Brain microvascular endothelial cell (primary cell): ENCODE results near the gene PIGV.
A peak's percentile ranks its signal among the peaks of the same experiment; 100 is the strongest.

ENCODE experiments used
- DNase-seq: peaks from one replicate; pipeline ENCODE4 v3.0.0-alpha.2; 2020
- H3K27ac ChIP-seq: fragments of 250-450 bp; sonication (Bioruptor Pico); 2 replicates; pipeline ENCODE4 v1.5.1; 2020; ENCODE audit warnings: mild to moderate bottlenecking, moderate library complexity
- H3K27me3 ChIP-seq: fragments of 250-450 bp; sonication (Bioruptor Pico); replicated peaks from 2 replicates; pipeline ENCODE4 v1.5.1; 2020; ENCODE audit warnings: mild to moderate bottlenecking
- H3K36me3 ChIP-seq: fragments of 250-450 bp; sonication (Bioruptor Pico); replicated peaks from 2 replicates; pipeline ENCODE4 v1.5.1; 2020; ENCODE audit warnings: mild to moderate bottlenecking
- H3K4me3 ChIP-seq: 2 replicates; pipeline ENCODE4 v1.5.1; 2011; ENCODE audit warnings: low read depth, mild to moderate bottlenecking, control low read depth, low read length, moderate library complexity
- CTCF ChIP-seq: IDR thresholded peaks from 2 replicates; pipeline ENCODE4 v1.5.1; 2011; ENCODE audit warnings: low read depth, mild to moderate bottlenecking, moderate library complexity, low read length, control low read depth, inconsistent platforms; ENCODE audit errors: missing control alignments
- in situ Hi-C: cut with HindIII; loops from 2 replicates; pipeline ENCODE4 v1.10.0; 2017; ENCODE audit warnings: low sequenced_read_pairs, low pct_ligation_motif_present

The PIGV gene

GRCh38 chr1:26787381-26787705, 407 bp upstream of the PIGV start:
- Histone ChIP-seq H3K4me3 (peak overlapping the region; percentile 75), H3K27ac (peak overlapping the region; percentile 96), H3K36me3 (peaks cover 5% of the 10 kb centered on the region), H3K27me3 (no peaks in the 10 kb centered on the region)
- in situ Hi-C loops = no loop called here
- TF ChIP-seq CTCF = no peak
- peak; percentile 74 for DNase-seq

DNA sequence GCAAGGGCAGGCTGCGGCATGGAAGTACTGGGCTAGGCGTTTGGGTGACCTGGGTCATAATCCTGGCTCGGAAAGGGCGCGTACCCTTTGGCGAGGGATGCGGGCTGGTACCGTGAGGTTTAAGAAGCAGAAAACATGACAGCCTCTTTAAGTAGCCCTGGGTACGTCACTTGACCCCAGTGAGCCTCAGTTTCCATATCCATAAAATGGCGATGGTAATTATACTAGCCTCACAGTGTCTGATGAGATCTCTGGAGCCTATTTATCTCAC, 700 bp downstream of the PIGV start:
- no peak for TF ChIP-seq CTCF
- in situ Hi-C loops = no loop called here
- DNase-seq = no peak
- no peaks in the 10 kb centered on the region for H3K27me3 ChIP-seq
- H3K4me3 ChIP-seq = peak overlapping the region; percentile 75
- peak overlapping the region; percentile 96 for H3K27ac ChIP-seq
- H3K36me3 ChIP-seq = no peaks in the 10 kb centered on the region

DNA sequence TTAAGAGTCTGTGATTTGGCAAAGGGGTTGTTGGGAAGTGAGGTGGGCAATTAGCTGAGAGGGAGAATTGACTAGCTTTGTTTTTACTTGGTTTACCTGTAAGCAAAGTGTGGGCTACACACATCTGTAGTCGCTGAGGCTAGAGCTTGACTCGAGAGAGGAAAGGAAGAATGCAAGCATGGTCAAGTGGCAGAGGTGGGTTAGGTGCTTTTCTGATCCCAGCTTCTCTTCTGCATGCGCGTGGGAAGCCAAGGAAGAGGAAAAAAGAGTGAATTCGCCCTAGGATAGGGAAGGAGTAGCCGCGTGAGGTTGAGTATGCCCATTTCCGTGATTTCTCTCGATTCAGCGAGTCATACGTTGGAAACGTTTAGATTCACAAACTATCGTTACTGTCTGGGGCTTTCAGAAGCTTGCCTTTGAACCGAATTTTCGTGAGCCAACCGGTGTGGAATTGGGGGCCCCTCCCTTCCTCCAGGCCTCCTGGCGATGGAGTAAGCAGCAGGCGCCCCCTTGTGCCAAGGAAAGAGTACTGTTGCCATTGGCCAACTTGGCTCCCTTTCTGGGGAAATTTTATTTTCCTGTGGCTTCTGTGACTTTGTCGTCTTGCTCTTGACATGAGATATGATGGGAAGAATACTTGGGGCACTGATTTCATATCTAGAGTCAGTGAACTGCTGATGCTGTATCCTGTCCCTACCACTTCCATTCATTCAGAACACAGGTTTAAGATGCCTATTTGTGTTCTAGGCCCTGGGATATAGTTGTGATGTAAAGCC, 1.3 kb downstream of the PIGV start:
- peak overlapping the region; percentile 96 for H3K27ac ChIP-seq
- no peaks in the 10 kb centered on the region for H3K27me3 ChIP-seq
- in situ Hi-C loops = no loop called here
- peak overlapping the region; percentile 75 for H3K4me3 ChIP-seq
- TF ChIP-seq CTCF = peak; percentile 95
- peaks cover under 1% of the 10 kb centered on the region for H3K36me3 ChIP-seq
- DNase-seq = peak; percentile 74

- no peak overlapping the region for H3K4me3 ChIP-seq
- H3K36me3 ChIP-seq = peaks cover 5% of the 10 kb centered on the region
- H3K27ac ChIP-seq = no peak overlapping the region
- no peak for TF ChIP-seq CTCF
- H3K27me3 ChIP-seq = no peaks in the 10 kb centered on the region
- in situ Hi-C loops = no loop called here
- DNase-seq = no peak
Observed at GRCh38 chr1:26789612-26789865, 1.8 kb downstream of the PIGV start.

- H3K36me3 ChIP-seq = peaks cover 8% of the 10 kb centered on the region
- DNase-seq = no peak
- no peak for TF ChIP-seq CTCF
- H3K27ac ChIP-seq = no peak overlapping the region
- in situ Hi-C loops = no loop called here
- H3K27me3 ChIP-seq = no peaks in the 10 kb centered on the region
- no peak overlapping the region for H3K4me3 ChIP-seq
Observed at GRCh38 chr1:26789931-26790330, 2.2 kb downstream of the PIGV start.

GRCh38 chr1:26790551-26790953, 2.8 kb downstream of the PIGV start:
- Histone ChIP-seq H3K27ac (no peak overlapping the region), H3K4me3 (no peak overlapping the region), H3K36me3 (peaks cover 12% of the 10 kb centered on the region), H3K27me3 (no peaks in the 10 kb centered on the region)
- no peak for TF ChIP-seq CTCF
- DNase-seq = no peak
- in situ Hi-C loops = no loop called here
